GM11168 (cell line): ENCODE results near the gene FBXL15.
"Not testable (repeated sequence)": the region's sequence is repeated elsewhere in the genome, so short reads cannot be mapped to it uniquely, and the experiment has no call there.

Experiments
- in situ Hi-C: fragments of 300-500 bp; cut with MboI; formaldehyde crosslinking; loops from one replicate; pipeline ENCODE4 v1.12.0; 2022; ENCODE audit warnings: low sequenced_read_pairs; ENCODE audit not compliant: unreplicated experiment

The FBXL15 gene

GRCh38 chr10:102451105-102451969 is 30.7 kb downstream of the FBXL15 start, which contains the start of gene C10orf95:
C10orf95 (minus strand) TSS chr10:102451543; CDS start chr10:102451093, 450 bp downstream.
- in situ Hi-C loops, result no loop called here

GRCh38 chr10:102452672-102453340 is 32.2 kb downstream of the FBXL15 start:
- in situ Hi-C loops, result no loop called here

GRCh38 chr10:102453502-102453901 is 32.9 kb downstream of the FBXL15 start:
- in situ Hi-C loops, result no loop called here

- in situ Hi-C loops, result not testable (repeated sequence)
Measured at GRCh38 chr10:102454662-102455487, 34.2 kb downstream of the FBXL15 start.

- in situ Hi-C loops, result no loop called here
Measured at GRCh38 chr10:102455893-102456471, 35.3 kb downstream of the FBXL15 start.

GRCh38 chr10:102457591-102458150 is 37.0 kb downstream of the FBXL15 start:
- in situ Hi-C loops, result no loop called here

GRCh38 chr10:102458656-102459055 is 38.0 kb downstream of the FBXL15 start:
- in situ Hi-C loops, result no loop called here

- in situ Hi-C loops, result no loop called here
Measured at GRCh38 chr10:102460836-102461186, 40.2 kb downstream of the FBXL15 start.

GRCh38 chr10:102461187-102462054 is 40.8 kb downstream of the FBXL15 start:
- in situ Hi-C loops, result no loop called here

GRCh38 chr10:102462512-102463054 is 41.9 kb downstream of the FBXL15 start:
- in situ Hi-C loops, result no loop called here

- in situ Hi-C loops, result no loop called here
Measured at GRCh38 chr10:102463983-102464382, 43.3 kb downstream of the FBXL15 start.

- in situ Hi-C loops, result no loop called here
Measured at GRCh38 chr10:102465466-102465865, 44.8 kb downstream of the FBXL15 start.

GRCh38 chr10:102467318-102467717 is 46.7 kb downstream of the FBXL15 start:
- in situ Hi-C loops, result no loop called here

- in situ Hi-C loops, result no loop called here
Measured at GRCh38 chr10:102467971-102468438, 47.4 kb downstream of the FBXL15 start.

GRCh38 chr10:102468683-102469082 is 48.0 kb downstream of the FBXL15 start:
- in situ Hi-C loops, result no loop called here

- in situ Hi-C loops, result no loop called here
Measured at GRCh38 chr10:102470579-102471546, 50.2 kb downstream of the FBXL15 start.
